HG03039 (cell line): Measurements from ENCODE around the gene ZCCHC14.
"Not testable (repeated sequence)": the region's sequence is repeated elsewhere in the genome, so short reads cannot be mapped to it uniquely, and the experiment has no call there.

Experiments used
- ATAC-seq: cut with Tn5 transposase; IDR thresholded peaks from one replicate; pipeline ENCODE4 v1.9.1; 2021; ENCODE audit warnings: mild to moderate bottlenecking, moderate library complexity; ENCODE audit not compliant: unreplicated experiment

ZCCHC14 gene

GRCh38 chr16:87525352-87525751 lies 32.5 kb upstream of the ZCCHC14 start:
- ATAC-seq = no peak

GRCh38 chr16:87524407-87524806 lies 31.6 kb upstream of the ZCCHC14 start:
- ATAC-seq = no peak

GRCh38 chr16:87523605-87524004 lies 30.8 kb upstream of the ZCCHC14 start:
- ATAC-seq = not testable (repeated sequence)

GRCh38 chr16:87521764-87522163 lies 28.9 kb upstream of the ZCCHC14 start:
- ATAC-seq = not testable (repeated sequence)

- not testable (repeated sequence) for ATAC-seq
Observed at GRCh38 chr16:87519170-87519569, 26.3 kb upstream of the ZCCHC14 start.

GRCh38 chr16:87518430-87519051 lies 25.7 kb upstream of the ZCCHC14 start:
- not testable (repeated sequence) for ATAC-seq

GRCh38 chr16:87517610-87518429 lies 25.0 kb upstream of the ZCCHC14 start:
- ATAC-seq = not testable (repeated sequence)

- ATAC-seq = no peak
Observed at GRCh38 chr16:87516361-87516760, 23.5 kb upstream of the ZCCHC14 start.

GRCh38 chr16:87515475-87516330 lies 22.9 kb upstream of the ZCCHC14 start:
- ATAC-seq = no peak

GRCh38 chr16:87509778-87510177 lies 17.0 kb upstream of the ZCCHC14 start:
- not testable (repeated sequence) for ATAC-seq

- no peak for ATAC-seq
Observed at GRCh38 chr16:87507351-87508069, 14.7 kb upstream of the ZCCHC14 start.

- ATAC-seq = no peak
Observed at GRCh38 chr16:87506423-87507350, 13.9 kb upstream of the ZCCHC14 start.

- no peak for ATAC-seq
Observed at GRCh38 chr16:87505834-87506233, 13.0 kb upstream of the ZCCHC14 start.

- ATAC-seq = not testable (repeated sequence)
Observed at GRCh38 chr16:87503232-87503937, 10.6 kb upstream of the ZCCHC14 start.

GRCh38 chr16:87502308-87502969 lies 9.6 kb upstream of the ZCCHC14 start:
- no peak for ATAC-seq

GRCh38 chr16:87501117-87501516 lies 8.3 kb upstream of the ZCCHC14 start:
- no peak for ATAC-seq

- ATAC-seq = no peak
Observed at GRCh38 chr16:87499189-87499486, 6.3 kb upstream of the ZCCHC14 start.

- ATAC-seq = no peak
Observed at GRCh38 chr16:87498324-87499188, 5.7 kb upstream of the ZCCHC14 start.
